GM18517 (cell line): ENCODE data around the gene F8.
"Not testable (repeated sequence)": the region's sequence is repeated elsewhere in the genome, so short reads cannot be mapped to it uniquely, and the experiment has no call there.

Experiments
- ATAC-seq: cut with Tn5 transposase; IDR thresholded peaks from one replicate; pipeline ENCODE4 v1.9.1; 2021; ENCODE audit warnings: mild to moderate bottlenecking, moderate library complexity; ENCODE audit not compliant: unreplicated experiment

F8 gene

DNA sequence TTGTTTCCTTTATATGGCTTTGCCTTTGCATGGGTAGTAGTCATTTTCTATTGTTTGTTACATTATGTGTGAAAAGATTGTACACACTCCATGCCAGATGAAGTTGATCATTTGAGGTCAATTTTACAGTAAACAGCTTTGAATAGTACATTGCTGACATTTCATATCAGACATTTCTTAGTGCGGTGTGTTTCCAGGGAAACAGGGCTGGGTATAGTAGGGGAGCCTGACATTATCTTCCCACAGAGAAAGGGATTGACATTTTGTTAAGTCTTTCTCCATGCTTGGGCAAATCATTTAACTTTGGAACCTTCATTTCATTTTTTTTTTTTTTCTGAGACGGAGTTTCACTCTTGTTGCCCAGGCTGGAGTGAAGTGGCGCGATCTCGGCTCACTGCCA is 9.1 kb upstream of the F8 start:
- ATAC-seq, result no peak

DNA sequence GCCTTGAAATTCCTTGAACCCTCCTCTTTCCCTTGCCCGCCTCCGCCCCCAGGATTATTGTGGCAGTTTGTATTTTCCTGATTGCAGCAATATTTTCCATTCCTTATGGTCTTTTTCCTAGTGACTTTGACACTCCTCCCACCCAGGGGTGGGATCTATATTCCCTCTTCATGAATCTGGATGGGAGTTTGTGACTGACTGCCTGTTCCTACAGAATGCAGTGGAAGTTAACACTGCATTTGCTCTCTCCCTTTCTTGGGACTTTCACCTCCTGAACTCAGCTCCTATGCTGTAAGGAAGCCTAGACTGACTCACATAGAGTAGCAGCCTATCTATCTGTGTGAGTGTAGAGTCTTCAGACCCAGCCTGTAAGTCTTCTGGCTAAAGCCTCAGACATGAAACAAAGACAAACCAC is 6.4 kb upstream of the F8 start:
- ATAC-seq, result no peak

DNA sequence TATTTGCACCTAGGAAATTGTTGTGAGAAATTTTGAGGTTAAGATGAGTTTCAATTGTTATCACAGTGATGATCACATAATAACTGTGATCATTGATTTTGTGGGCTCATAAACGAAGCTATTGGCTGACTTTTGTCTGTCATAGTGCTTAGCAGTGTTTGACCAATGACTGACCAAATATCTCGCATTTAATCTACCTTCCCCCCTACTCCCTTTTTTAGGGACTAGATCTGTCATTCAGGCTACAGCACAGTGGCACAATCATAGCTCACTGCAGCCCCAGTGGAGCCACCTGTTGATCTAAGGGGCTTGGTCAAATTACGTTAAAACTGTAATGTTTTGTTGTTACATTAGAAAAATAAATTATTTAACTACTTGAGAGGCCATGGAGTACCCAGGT is 5.6 kb upstream of the F8 start:
- no peak for ATAC-seq

DNA sequence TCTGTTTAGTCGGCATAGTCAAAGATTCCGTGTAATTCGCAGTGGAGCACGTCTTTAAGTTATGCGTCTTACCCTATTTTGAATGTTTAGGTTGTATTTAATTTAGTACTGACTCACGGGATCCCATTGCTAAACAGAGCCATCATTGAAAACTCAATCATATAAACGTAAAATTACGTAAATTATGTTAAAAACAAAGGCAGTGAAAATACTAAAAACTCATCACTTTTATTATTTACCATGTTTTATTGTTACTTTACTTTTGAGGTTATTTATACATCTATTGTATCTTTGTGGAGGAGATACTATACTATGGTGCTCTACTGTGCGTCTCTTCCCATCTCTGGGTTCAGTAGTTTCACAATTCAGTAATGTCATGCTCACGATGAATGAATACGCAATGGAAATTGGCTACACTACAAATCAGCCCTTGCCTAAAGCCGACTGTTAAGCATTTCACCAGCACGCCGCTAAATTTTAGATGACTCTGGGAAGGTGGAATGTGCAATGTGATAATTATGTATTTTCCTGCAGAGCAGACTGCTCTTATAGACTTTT is 5.1 kb upstream of the F8 start:
- ATAC-seq, result peak; percentile 2

DNA sequence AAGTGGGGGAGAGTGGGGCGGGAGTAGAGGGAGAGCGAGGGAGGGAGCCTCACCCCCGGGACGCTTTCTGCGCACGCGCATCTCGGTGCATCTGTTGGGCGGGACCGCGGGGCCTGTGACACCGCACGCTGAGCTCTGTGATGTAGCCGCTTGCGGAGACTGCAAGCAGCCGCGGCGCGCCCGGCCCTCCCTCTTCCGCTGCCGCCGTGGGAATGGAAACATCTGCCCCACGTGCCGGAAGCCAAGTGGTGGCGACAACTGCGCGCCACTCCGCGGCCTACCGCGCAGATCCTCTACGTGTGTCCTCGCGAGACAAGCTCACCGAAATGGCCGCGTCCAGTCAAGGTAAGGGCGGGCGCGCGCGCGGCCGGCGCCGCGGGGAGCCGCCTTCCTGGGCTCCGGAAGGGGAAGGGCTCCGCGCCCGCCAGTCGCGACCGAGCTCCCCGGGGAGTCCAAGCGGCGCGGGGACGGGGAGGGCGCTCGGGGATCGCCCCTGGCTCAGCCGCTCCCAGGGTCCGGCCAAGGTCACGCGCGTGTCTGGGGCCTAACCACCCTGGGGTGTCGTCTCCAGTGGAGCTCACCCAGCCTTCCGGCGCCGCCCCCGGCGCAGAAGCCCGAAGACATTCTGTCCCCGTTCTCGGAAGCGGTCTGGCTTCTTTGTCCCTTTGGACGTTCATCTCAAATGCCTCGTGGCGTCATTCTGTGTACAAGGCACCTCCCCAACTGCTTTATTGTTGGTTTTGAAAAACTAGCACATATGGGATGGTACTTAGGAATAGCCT is 4.4 kb upstream of the F8 start, which contains the start of gene FUNDC2:
FUNDC2 (plus strand) TSS at position 118 of the 782 bp plus-strand sequence; CDS start at position 213, 95 bp downstream.
- peak; percentile 89 for ATAC-seq

DNA sequence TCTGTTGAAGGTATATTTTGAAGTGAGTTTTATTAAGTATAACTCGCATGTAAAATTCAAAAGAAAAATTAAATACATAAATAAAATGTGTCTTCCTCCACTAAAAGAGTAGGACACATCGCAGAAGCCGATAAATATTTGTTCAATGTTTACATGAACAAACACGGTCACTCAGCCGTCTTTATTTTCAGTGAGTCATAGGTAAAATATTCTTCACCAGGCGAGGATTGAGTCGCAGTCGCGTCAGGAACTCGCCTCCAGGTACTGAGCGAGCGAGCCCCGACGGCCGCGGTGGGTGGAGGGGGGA is 3.9 kb upstream of the F8 start:
- no peak for ATAC-seq

DNA sequence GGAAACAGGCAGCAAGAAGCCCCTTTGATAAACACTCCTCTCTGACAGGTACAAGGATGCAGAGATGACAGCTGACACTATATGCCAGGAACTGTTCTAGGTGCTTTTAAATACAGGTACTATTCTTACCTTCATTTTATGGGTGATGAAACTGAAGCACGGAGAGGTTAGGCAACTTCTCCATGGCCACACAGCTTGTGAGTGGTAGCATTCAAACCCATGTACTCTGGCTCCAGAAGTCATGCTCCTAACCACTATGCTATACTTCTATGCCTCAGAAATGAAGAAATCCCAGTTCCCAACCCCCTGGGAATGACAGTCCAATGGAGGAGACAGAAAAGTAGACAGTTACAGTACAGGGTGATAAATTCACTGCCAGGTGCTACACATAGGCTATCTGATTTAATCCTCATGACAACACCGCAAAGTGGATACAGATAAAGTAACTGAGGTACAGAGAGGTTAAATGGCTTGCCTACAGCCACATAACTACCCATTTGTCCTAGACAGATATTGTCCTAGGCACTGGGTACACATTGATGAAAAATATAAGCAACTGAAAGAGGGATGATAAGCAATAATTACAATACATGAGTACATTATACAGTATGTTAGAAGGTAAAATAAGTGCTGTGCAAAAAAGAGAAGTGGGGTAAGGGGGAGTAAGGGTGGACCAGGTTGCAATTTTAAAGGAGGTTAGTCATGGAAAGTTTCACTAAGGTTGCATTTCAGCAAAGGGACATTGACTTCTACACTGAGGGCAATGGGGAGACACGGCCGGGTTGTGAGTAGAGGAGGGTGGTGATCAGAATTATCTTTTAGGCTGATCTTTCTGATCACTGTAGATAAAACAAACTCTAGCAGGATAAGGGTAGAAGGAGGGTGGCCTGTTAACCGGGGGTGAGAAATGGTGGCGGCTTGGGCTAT is 1.6 kb upstream of the F8 start:
- no peak for ATAC-seq

DNA sequence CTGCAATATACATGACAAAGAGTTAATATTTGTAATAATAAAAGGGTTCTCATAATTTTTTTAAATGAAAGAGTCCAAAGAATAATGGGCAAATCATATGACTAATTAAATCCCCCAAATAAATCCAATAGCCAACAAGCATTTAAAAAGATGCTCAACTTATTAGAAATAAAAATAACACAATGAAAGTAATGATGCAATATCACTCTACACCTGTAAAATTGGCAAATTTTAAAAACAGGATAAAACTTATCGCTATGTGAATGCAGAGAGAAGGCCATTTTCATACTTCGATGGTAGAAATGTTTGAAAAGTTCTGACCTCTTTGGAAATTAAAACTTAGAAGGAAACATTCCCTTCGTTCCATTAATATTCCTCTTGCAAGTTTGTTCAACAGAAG is 1.9 kb downstream of the F8 start:
- no peak for ATAC-seq

DNA sequence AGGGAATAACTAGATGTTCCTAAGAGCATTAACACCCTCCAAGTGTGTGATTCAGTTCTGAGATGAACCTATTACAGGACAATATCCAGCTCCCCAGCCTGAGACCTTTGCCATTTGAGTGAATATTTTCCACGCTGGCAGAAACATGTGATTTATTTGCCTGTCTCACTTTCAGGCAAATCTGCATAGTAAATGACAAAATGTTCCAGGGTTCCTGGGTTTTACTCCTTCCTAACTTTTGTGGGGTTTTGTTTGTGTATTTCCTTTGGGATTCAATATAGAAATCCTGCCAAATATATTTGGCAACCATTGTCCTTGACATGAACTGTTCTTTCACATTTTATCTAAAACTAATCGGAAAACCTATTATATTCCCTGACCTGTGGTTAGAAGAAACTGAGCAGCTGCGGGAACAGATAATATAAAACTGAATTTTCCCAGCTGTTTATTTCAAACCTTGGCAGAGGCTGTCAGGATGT is 12.5 kb downstream of the F8 start:
- no peak for ATAC-seq

DNA sequence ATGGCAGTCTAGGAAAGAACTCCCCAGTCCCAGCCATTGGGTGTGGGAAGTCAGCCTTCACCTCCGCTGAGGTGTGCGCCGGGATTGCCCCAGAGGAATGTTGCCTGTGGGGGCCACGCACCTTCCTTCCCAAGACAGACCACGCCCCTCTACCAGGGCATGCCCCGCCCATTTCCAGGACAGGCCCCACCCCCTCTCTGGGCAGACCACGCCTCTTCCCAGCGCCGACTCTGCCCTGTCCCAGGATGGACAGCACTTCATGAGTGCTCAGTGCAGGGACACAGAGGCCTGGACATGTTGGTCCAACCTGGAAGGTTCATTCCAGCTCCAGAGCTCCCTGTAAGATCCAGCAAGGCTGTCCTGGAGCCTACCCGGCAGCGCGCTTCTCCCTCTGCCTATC is 13.9 kb downstream of the F8 start:
- ATAC-seq, result not testable (repeated sequence)

DNA sequence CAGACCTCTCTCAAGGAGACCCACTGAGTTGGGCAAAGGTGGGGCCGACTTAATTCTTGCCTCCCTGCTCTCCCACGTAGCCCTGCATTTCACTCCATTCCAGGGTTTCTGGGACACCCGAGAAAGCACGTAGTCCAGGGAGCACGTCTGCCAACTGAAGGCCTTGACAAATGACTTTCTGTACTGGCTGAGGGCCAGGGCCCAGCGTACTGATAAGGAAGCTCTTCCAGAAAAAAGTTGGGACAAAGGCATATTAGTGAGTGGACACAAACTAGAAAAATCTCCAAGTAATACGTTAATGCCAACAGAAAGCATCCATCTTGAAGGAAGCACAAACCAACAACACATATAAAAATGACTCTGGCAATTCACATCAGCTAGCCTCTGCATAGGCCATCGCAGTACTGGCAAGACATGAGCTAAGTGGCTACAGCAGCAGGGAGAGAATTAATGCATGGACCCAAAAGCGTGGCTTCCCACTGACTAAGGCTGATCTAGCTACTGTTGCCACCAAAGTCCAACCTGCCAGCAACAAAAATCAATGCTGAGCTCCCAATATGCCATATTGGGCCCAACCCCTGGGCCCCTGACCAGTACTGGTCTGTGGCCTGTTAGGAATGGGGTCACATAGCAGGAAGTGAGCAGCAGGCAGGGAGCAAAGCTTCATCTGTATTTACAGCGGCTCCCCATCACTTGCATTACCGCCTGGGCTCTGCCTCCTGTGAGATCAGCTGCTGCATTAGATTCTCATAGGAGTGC is 15.4 kb downstream of the F8 start:
- ATAC-seq, result not testable (repeated sequence)

DNA sequence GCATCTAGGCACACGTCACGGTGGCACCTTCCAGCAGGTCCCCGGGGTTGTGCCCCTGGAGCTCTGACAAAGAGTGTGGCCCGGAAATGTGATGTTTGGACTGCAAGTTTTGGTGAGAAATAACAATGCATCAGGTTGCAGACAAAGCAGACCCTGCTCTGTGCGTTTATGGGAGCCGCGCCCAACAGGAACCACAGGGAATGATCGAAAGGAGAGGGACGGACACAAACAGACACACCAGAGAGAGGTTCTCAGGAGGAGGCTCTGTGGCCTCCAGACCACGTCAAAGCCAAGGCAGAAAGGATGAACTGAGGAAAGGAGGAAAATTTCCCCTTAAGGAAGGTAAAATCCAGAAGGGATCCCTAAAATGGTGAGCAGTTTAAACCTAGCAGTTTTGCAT is 16.1 kb downstream of the F8 start:
- ATAC-seq, result not testable (repeated sequence)

DNA sequence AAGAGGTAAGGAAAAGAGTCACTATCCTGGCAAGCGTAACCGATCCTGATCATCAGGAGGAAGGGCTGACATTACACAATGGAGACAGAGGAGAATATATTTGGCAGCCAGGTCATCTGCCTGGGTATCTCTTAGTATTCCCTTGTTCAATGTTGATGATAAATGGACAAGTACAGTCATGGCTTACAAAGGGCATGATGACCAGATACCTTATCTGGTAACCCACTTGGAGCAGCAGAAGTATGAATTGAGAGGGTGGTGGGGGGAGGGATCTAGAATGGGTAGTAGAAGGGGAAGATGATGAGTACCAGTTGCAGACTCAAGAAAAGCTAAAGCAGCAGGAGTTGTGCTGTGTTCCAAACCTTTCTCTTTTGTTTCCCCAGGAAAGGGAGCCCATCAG is 17.3 kb downstream of the F8 start:
- no peak for ATAC-seq

DNA sequence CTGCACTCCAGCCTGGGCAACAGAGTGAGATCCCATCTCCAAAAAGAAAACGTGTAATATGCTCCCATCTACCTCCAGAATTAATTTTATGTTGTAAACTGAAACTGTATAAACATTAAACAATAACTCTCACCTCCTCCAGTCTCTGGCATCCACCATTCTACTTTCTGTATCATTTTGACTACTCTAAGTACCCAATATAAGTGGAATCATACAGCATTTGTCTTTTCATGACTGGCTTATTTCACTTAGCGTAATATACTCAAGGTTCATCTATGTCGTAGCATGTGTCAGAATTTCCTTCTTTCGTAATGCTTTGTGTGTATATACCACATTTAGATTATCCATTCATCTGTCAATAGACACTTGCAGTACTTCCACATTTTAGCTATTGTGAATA is 20.6 kb downstream of the F8 start:
- no peak for ATAC-seq

DNA sequence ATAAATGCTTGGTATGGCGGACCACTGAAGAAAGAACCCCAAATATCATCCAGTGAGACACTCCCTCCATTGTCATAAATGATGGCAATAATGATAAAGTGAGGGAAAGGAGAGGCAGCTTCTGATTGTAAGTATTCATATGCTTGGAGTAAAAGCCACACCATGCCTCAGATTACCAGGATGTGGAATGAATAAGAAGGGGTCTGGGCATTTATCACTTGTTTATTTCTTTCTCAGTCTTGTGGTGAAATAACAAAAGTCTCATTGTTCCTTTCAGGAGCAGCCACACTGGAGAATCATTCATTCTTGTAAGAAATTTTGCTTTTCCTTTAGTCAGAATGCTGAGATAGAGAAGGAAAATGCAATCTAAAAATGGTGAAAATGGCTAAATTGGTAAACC is 21.7 kb downstream of the F8 start:
- ATAC-seq, result no peak

DNA sequence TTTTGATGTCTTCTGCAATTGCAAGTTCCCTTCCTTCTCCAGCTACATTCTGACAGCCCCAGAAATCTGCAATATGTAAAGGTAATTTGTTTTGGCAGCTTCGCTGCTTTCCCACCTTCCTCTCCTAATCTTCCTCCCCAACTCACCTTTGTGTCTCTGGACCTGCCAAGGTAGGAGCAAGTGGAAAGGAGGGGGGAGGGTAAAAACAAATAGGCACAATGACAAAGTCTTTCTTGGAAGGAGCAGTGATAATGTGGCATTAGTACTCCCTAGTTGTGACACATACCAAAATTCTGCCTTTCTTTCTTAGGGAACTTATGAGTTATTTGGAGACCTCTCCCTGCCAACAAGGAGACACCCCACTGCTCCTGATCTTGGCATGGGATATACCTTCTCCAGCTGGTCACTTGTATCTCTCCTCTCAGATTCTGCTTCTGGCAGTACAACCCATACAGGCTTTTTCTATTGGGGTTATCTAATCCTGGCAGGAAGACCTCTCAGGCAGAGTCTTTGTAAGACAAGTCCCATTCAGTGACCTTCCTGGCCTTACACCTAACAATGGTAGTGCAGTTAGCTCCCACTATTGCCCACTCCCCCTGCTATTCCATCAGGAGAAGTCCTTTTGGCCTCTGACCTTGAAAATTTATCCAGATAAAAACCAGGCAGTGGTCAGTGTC is 24.2 kb downstream of the F8 start:
- no peak for ATAC-seq

DNA sequence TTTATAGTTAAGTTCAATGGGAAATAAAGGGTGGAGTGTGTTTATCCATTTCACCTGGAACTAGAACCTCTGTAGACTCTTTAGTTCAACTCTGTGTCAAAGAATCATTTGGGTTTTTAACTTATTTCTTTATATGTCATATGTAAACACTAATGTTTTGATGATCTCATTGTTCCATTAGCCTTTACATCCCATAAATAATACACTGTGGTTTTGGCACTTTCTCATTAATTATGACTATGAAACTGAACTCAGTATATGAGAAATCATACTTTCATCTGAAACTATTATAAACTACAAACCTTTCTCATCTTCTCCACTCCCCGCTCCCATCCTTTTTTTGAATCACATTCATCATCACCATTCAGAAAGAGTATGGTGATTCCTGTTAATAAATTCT is 31.0 kb downstream of the F8 start:
- no peak for ATAC-seq

DNA sequence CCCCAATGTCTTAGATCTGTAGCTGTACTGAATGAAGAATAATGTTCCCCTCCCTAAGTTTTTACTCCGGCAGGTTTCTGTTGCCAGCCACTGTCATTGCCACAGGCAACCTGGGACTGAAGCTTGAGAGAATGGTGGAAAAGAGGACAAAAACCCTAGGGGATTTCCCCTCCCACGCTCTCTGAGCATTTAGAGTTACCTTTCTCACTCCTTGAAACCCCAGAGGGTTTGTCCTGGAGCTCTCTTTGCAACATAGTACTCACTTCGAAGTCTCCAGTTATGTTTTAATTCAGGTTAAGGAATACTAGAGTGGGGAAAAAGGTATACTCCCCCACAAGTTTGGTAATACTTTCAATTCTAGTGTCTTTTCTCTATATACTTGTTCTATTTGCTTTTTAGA is 31.5 kb downstream of the F8 start:
- peak; percentile 34 for ATAC-seq

DNA sequence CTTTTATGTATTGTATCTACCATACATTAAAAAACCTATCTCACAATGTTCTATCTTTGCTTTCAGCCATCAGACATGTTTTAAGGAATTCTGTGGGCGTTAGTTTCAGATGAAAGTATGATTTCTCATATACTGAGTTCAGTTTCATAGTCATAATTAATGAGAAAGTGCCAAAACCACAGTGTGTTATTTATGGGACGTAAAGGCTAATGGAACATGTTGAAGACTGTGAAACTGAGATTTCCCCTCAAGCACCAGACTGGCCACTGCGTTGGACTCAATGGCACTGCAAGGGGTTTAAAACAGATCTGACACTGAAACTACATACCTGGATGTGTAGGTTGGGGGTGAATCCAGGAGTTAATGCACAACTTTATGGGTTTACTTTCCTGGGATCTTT is 32.0 kb downstream of the F8 start:
- ATAC-seq, result peak; percentile 60

DNA sequence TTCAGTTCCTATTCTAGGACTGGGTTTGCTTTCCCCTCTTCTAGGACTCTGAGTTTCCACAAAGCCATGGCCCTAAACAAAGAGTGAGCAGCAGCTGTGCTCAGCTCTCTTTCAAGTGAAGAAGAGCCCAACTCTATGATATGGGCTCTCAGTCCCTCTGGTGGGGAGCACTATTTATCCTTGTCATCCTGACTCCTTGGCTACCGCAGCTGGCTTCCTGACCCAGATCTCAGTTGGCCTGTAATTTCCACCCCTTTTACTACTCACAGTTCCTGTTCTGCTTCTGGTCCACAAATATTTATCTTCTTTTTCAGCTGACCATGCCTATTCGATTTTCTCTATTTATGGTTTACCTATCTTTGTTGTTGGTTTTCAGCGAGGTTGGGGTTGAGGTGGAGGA is 33.8 kb downstream of the F8 start:
- ATAC-seq, result no peak
